ENCODE data around the gene SH2D3C. TPM values are rescaled to one million over a fixed set of nuclear protein-coding genes. Genes with fewer than 3 reads are reported as not detected.

SH2D3C gene
- total RNA-seq, 1 donor, result 0.18 TPM

- peak overlapping the region; percentile 59 for H3K4me3 ChIP-seq (ENCODE audit: low read depth, low read length)
- DNase-seq (ENCODE audit: low read depth), result peak; percentile 92
- no peak for TF ChIP-seq CTCF (IDR thresholded peaks at IDR 0.05; ENCODE audit: insufficient read depth, low read length)
Observed at GRCh38 chr9:127770905-127771569, 7.4 kb downstream of the SH2D3C start.

DNA sequence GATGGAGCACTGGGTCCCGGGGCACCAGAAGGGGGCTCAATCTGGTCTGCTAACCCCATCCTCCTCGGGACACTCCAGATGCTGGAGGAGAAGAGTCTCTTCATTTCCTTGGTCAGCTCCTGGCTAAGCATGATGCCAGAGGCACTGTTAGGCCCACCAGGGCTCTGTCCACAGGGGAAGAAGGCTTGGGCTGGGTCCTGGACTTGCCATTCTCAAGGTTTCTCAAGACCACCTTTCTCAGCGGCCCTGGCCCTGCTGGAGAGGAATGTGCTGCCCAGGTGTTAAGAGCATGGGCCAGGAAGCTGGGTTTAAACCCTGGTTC lies 7.9 kb downstream of the SH2D3C start:
- DNase-seq (ENCODE audit: low read depth), result no peak
- H3K4me3 ChIP-seq (ENCODE audit: low read depth, low read length), result no peak overlapping the region
- TF ChIP-seq CTCF (IDR thresholded peaks at IDR 0.05; ENCODE audit: insufficient read depth, low read length), result no peak

GRCh38 chr9:127769929-127770582 lies 8.4 kb downstream of the SH2D3C start:
- H3K4me3 ChIP-seq (ENCODE audit: low read depth, low read length), result no peak overlapping the region
- TF ChIP-seq CTCF (IDR thresholded peaks at IDR 0.05; ENCODE audit: insufficient read depth, low read length), result no peak

DNA sequence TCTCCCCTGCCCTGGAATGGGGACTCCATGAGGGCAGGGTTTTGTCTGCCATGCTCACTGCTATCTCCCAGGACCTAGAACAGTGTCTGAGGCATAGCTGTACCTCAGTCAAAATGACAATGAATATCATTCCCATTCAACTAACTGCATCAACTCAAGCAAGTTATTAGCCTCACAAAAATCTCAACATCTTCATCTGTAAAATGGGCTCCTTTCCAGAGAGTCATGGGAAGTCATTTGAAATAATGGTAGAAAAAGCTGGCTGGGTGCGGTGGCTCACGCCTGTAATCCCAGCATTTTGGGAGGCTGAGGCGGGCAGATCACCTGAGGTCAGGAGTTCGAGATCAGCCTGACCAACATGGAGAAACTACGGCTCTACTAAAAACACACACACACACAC lies 9.4 kb downstream of the SH2D3C start:
- TF ChIP-seq CTCF (IDR thresholded peaks at IDR 0.05; ENCODE audit: insufficient read depth, low read length), result no peak
- DNase-seq (ENCODE audit: low read depth), result no peak
- no peak overlapping the region for H3K4me3 ChIP-seq (ENCODE audit: low read depth, low read length)

More at GRCh38 chr9:127769929-127770582, 8.4 kb downstream of the SH2D3C start:
- DNase-seq (ENCODE audit: low read depth), result no peak

GRCh38 chr9:127768698-127769097 lies 9.8 kb downstream of the SH2D3C start:
- TF ChIP-seq CTCF (IDR thresholded peaks at IDR 0.05; ENCODE audit: insufficient read depth, low read length), result no peak
- DNase-seq (ENCODE audit: low read depth), result no peak
- no peak overlapping the region for H3K4me3 ChIP-seq (ENCODE audit: low read depth, low read length)

- H3K4me3 ChIP-seq (ENCODE audit: low read depth, low read length), result no peak overlapping the region
- DNase-seq (ENCODE audit: low read depth), result no peak
- TF ChIP-seq CTCF (IDR thresholded peaks at IDR 0.05; ENCODE audit: insufficient read depth, low read length), result no peak
Observed at GRCh38 chr9:127767909-127768331, 10.5 kb downstream of the SH2D3C start.
